ENCODE measurements around the gene FCRLB.
"Not testable (repeated sequence)": the region's sequence is repeated elsewhere in the genome, so short reads cannot be mapped to it uniquely, and the experiment has no call there.

FCRLB gene

GRCh38 chr1:161720956-161721737 lies at the start of gene FCRLB:
FCRLB (plus strand) TSS chr1:161721544; CDS start chr1:161722673, 1,129 bp downstream.
- no peak for ATAC-seq
- DNase-seq = no peak

GRCh38 chr1:161673437-161673836 lies 47.9 kb upstream of the FCRLB start:
- ATAC-seq = not testable (repeated sequence)

GRCh38 chr1:161674447-161674846 lies 46.9 kb upstream of the FCRLB start:
- peak; percentile 64 for ATAC-seq
- DNase-seq = not testable (repeated sequence)

More at GRCh38 chr1:161673437-161673836, 47.9 kb upstream of the FCRLB start:
- not testable (repeated sequence) for DNase-seq

- not testable (repeated sequence) for ATAC-seq, DNase-seq
Measured at GRCh38 chr1:161674908-161675307, 46.4 kb upstream of the FCRLB start.

GRCh38 chr1:161676441-161676840 lies 44.9 kb upstream of the FCRLB start:
- ATAC-seq = no peak
- DNase-seq = no peak

GRCh38 chr1:161676958-161677689 lies 44.2 kb upstream of the FCRLB start:
- DNase-seq = no peak
- no peak for ATAC-seq

GRCh38 chr1:161678500-161678899 lies 42.8 kb upstream of the FCRLB start:
- ATAC-seq (no peak), DNase-seq (no peak)

GRCh38 chr1:161681879-161682278 lies 39.5 kb upstream of the FCRLB start:
- ATAC-seq = no peak
- no peak for DNase-seq

GRCh38 chr1:161688946-161689345 lies 32.4 kb upstream of the FCRLB start:
- ATAC-seq (no peak), DNase-seq (no peak)

- ATAC-seq (no peak), DNase-seq (no peak)
Measured at GRCh38 chr1:161691846-161692245, 29.5 kb upstream of the FCRLB start.

- not testable (repeated sequence) for DNase-seq
Measured at GRCh38 chr1:161693020-161693712, 28.2 kb upstream of the FCRLB start.

GRCh38 chr1:161698302-161698701 lies 23.0 kb upstream of the FCRLB start:
- DNase-seq, ATAC-seq: not testable (repeated sequence)

More at GRCh38 chr1:161693020-161693712, 28.2 kb upstream of the FCRLB start:
- ATAC-seq = not testable (repeated sequence)

- ATAC-seq (no peak), DNase-seq (no peak)
Measured at GRCh38 chr1:161702250-161702649, 19.1 kb upstream of the FCRLB start.

GRCh38 chr1:161705537-161705936 lies 15.8 kb upstream of the FCRLB start:
- DNase-seq (no peak), ATAC-seq (no peak)

- DNase-seq = no peak
- peak; percentile 26 for ATAC-seq
Measured at GRCh38 chr1:161706113-161706481, 15.2 kb upstream of the FCRLB start.

- ATAC-seq = peak; percentile 93
- DNase-seq = no peak
Measured at GRCh38 chr1:161706482-161707347, 14.6 kb upstream of the FCRLB start, which contains the start of gene FCRLA. FCRLA (plus strand) TSS chr1:161707229; CDS start chr1:161707265, 36 bp downstream.

GRCh38 chr1:161707503-161707902 lies 13.8 kb upstream of the FCRLB start:
- ATAC-seq (no peak), DNase-seq (no peak)

GRCh38 chr1:161709373-161709772 lies 12.0 kb upstream of the FCRLB start:
- no peak for ATAC-seq
- no peak for DNase-seq

GRCh38 chr1:161710560-161710959 lies 10.8 kb upstream of the FCRLB start:
- DNase-seq = no peak
- ATAC-seq = no peak

GRCh38 chr1:161718559-161719324 lies 2.6 kb upstream of the FCRLB start:
- DNase-seq (no peak), ATAC-seq (no peak)

- no peak for DNase-seq
- ATAC-seq = no peak
Measured at GRCh38 chr1:161719325-161719611, 2.1 kb upstream of the FCRLB start.

Data from stimulated activated naive CD8-positive, alpha-beta T cell treated with anti-CD3 and anti-CD28 coated beads, Interleukin-15, Interleukin-2, amounts not matched to agents 100 U/mL and 50 U/mL, for 24 hours (primary cell).